HG03457 (cell line): Measurements from ENCODE around the gene COPS9.
A peak's percentile ranks its signal among the peaks of the same experiment; 100 is the strongest.

Experiments
- ATAC-seq: cut with Tn5 transposase; IDR thresholded peaks from one replicate; pipeline ENCODE4 v1.9.1; 2021; ENCODE audit warnings: moderate number of reproducible peaks; ENCODE audit not compliant: unreplicated experiment

COPS9 gene

DNA sequence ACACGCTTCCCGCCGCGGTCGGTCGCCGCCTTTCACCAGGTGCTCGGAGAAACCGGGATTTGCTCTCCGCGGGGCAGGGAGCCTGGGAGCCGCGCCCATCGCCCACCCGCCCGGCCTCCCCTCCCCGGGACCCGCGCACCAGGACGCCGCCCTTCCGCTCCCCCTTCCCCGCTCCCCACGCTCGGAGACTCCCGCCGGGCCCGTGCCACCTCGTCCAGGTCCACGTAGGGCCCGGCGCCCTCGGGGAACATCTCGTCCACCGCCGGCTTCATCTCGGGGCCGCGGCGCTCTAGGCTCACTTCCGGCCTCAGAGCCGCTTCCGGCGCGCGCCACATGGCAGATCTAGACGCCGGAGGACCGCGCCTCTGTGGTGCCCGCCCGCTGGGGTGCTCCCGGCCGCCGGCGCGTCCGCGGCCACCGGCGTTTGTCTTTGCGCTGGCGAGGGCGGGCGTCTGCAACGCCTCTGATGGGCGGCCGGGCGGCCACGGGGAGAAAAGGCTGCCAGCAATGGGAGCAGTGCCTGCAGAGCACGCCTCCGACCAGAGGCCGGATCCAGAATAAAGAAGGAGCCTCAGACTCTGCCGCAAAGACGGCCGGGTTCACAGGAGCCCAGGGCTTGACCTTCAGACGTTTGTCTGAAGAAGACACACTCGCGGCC, at the start of gene COPS9:
TSS of gene COPS9 (minus strand) at position 293 of the 658 bp plus-strand sequence. CDS start at position 272, 21 bp downstream.
- peak; percentile 96 for ATAC-seq

DNA sequence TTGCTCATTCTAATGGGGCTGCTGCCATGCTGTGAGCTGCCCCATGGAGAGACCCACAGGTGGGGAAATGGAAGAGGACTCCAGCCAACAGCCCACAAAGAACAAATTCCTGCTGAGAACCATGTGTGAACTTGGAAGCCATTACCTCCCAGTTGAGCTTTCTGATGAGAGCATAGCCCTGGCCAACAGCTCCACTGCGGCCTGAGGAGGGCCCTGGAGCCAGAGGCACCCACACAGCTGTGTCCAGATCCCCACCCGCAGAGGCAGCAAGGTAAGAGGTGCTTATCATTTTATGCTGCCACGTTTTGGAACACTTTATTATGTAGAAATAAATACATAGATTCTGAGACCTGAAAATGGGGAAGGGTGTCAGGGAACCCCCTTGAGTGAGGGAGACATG, 48.6 kb upstream of the COPS9 start:
- ATAC-seq: no peak

DNA sequence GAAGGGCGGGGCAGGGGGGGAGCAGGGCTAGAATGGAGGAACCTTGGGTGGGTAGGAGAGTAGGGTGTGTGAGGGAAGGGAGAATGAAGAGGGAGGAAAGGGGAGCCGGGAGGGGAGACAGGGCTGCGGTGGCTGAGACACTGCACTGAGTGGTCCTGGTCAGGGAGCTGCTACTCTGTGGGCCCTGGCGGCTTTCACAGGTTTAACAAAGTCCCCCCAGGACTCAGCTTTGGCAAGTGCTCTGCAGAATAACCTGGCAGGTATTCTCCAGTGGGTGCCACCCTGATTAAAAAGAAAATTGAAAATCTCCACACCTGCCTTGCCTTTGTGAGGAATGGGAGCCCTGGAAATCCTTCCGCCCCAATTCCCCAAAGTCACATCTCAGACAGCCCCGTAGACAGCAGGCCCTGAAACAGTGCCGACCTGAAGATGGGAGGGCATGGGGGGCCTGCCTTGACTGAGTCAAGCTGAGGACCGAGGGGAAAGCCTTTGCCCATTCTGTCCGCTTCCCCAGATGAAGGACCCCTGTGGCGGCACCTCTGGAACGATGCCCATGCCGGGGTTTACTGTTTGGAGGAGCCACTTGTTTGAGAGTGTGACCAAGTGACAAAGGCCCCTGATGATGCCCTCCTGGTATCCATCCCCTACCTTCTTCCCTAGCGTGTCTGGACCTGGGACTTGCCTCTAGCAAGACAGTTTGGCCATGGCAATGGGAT, 47.9 kb upstream of the COPS9 start:
- ATAC-seq: no peak

DNA sequence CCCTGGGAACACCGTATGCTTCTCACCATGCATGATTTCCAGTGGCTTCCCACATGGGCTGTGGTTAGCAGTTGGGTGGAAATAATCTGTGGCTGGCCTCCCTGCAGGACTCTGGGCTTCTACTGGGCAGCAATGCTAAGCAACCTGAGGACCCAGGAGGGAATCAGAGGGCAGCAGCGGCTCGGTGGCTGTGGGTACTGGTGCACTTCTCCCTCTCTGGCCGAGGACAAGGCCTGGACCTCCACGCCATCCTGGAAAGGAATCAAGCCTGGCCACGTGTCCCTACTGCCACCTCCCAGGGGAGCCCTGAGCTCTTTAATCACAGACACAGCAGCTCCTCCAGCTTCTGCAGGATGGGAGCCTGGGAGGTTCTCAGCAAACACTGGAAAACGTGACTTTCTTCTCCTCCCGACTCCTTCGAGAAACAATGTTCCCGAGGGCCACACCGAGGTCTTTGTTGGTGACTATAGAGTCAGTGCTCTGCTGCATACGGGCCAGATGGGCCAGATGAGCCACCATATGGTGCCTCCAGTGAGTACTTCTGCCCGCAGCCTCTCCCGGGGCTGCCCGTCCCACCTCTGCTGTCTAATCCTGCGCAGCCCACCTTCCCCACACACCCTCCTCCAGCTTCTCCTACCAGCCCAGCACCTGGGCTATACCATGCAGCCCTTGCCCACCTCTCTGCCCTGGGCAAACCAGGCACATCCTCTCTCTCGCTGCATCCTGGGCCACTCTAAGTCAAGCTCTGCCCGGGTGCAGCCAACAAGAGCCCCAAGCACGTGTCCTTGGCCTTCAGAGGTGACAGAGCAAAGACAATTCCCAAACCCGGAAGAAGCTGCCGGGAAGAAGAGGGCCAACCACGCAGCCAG, 47.1 kb upstream of the COPS9 start:
- no peak for ATAC-seq

DNA sequence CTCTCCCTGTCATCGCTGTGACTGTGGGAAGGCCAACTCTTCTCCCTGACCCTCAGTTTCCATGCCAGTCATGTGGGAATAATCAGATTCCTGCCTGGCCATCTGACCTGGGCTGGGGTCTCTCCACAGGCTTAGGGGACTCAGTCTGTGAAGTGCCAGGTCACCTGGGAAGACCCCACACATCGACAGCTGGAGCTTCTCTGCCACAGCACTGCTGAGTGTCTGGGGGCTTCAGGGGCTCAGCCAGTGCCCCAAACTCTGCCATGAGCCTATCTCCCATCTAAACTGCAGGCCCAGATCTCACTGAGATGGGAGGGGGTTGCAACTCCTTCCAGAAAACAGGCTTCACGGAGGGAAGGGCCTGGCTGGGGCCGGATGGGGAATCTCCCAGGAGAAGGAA, 46.4 kb upstream of the COPS9 start:
- no peak for ATAC-seq

DNA sequence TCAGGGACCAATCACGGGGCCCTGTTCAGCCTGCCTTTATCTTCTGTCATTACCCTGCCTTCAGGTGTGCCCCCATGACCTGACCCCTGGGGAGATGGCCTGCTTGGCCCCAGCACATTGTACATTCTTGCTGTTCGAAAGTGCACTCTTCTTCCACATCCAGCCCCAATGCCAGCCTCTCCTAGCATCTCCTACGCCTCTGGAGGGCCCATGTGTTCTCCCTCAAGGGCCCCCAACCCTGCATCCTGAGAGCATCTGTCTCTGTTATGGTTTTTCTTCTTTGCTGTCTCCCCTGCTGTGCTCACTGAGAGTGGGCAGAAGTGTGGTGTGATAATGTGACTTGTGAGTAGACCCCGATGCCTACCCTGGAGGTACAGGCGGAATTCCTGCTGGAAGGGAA, 45.9 kb upstream of the COPS9 start:
- ATAC-seq: no peak

DNA sequence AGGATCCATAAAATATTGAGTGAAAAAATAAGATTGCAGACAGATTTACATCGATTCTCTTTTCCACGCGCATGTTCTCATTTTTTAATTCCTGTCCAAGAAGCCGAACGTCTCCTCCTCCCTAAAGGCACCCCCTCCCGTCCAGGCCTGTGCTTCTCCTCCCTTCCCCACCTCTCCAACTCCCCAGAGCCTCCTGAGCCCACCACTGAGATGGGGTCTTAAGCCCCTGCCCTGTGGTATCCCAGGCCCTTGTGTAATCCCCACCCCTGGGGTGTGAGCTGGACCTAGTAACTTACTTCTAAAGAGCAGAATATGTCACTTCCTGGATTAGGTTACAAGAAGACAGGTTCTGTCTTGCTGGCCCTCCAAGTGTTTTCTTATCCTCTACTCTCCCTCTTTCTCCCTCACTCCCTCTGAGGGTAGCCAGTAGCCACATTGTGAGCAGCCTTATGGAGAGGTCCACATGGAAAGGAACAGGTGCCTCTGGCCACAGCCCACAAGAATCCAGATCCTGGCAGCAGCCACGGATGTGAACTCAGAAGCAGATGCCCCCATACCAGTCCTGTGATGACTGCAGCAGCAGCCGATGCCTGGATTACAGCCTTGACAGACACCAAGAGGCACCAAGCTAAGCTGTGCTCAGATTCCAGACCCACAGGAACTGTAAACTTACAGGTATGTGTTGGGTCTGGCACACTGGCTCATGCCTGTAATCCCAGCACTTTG, 44.0 kb upstream of the COPS9 start:
- no peak for ATAC-seq

DNA sequence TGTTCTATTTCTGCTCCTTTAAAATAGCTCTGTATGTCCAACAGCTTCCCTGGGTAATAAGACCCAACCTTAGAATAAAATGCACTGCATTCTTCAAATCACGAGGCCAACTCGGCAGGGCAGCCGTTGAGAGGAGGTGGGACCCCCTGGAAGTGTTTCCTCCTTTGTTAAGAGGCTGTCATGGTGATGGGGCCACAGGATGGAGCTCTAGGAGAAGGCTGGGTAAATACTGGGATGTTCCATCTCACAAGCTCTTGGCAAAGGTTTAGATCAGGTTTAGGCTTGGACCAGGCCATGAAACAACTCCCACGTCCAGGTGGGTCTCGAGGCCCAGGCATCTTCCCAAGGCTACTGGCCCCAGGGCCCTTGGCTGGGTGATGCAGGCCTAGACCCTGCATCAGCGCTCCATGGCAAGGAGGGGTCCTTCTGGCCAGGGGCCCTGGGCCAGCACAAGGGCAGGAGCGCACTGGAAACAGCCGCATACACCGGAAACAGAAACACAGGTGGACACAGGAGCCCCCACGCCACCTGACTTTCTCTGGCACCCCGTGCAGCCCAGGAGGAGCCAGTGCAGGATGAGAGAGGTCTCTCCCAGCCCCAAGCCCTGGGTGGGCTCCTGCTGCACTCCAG, 43.2 kb upstream of the COPS9 start:
- ATAC-seq: no peak

DNA sequence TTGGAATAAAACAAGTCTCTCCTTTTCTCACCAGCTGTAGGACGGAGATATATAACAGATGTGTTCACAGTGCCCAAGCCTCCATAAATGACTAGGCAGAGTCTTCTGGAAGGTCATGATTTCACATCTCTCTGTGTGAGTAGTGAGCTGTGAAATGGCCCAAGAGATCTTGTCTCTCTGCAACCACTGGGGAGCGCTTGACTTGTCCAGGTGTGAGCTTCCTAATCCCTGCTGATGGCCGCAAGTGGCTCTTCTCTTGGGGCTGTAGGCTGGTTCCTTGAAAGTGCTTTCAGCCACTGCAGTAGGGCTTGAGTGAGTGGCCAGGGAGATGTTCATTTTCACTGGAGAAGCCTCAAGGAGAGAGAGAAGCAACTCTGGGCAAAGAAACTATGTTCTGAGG, 42.5 kb upstream of the COPS9 start:
- no peak for ATAC-seq

DNA sequence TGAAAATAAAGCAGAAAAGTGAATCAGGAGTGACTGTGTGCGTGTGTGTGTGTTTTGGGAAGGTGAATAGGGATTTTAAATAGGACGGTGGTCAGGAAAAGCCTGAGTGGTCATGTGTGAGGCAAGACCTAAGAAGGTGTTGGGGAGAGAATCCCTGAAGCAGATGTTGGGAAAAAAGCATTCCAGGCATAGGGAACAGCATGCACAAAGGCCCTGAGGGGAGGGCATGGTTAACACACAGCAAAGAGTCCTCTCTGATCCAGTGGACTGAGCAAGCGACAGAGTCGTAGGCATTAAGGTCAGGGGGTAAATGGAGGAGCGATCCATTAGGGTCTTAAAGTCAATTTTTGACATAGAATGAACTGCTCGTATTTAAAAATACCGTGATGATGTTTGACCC, 38.4 kb upstream of the COPS9 start:
- ATAC-seq: no peak

DNA sequence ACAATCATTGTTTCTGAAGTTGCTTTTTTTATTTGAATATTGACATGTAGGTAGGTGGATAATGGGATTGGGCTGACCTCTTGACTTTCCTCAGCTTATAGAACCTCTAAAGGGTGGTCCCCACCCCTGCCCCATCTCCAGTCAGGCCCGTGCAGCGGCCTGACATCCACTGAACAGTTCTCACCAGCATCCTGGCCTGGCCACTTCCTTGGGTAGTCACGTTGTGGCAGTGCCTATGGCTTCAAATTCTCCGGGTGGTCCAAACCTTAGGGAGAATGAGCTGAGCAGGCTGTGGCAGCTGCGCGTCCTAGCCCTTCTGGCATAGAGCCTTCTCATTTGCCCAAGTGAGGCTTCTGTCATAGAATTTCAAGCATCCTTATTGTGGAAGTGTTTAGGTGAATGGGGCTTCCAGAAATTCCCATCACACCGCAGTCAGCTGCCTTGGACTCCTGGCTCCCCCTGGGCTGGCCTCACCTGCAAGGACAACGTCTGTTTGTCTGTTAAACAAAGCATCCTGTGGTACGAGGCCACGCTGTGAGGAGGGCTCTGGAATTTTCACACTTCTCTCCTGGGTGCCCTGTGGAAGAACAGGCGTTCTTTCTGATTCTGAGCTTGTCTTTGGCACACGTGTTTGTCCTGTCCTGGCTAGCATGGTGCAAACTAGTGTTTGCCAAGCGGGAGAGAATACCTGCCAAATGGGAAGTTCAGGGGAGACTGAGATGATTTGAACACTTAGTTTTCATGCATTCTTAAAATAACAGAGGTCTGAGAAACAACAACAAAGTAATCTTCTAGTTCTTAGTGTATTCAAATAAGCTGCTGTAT, 36.2 kb upstream of the COPS9 start:
- no peak for ATAC-seq

DNA sequence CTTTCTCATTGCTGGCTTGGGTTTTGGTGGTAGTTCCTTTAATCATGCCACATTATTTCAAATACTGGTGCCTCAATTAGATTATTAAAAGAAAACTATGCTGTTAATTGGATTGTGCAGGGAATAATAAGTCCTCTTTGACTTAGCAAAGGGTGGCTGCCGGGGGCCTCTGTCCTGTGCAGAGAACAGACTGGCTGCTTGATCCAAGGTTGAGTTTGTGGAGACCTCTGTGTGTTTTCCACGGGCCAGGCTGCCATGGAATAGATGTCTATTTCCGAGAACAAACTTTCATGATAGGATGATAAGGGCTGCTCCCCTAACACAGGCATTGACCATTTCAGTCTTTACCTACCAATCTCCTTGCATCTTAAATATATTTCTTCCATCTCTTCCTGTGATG, 34.8 kb upstream of the COPS9 start:
- no peak for ATAC-seq

DNA sequence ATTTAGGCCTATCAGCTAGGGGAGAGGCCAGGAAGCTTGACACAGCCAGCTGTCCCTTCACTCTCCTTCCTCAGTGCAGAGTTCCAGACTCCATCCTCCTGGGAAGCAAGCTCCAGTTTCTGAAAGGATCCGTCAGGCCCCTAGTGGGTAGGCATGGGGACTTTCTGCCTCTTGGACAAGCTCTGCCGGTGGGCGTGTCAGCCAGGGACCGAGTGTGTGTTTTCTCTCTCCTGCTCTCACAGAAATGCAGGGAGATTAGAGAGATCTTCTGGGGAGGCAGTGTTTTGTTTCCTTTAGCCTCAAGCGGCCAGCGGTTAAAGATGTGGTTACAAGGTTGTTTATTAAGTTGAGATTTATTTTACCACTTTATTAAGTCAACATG, 34.2 kb upstream of the COPS9 start:
- no peak for ATAC-seq

DNA sequence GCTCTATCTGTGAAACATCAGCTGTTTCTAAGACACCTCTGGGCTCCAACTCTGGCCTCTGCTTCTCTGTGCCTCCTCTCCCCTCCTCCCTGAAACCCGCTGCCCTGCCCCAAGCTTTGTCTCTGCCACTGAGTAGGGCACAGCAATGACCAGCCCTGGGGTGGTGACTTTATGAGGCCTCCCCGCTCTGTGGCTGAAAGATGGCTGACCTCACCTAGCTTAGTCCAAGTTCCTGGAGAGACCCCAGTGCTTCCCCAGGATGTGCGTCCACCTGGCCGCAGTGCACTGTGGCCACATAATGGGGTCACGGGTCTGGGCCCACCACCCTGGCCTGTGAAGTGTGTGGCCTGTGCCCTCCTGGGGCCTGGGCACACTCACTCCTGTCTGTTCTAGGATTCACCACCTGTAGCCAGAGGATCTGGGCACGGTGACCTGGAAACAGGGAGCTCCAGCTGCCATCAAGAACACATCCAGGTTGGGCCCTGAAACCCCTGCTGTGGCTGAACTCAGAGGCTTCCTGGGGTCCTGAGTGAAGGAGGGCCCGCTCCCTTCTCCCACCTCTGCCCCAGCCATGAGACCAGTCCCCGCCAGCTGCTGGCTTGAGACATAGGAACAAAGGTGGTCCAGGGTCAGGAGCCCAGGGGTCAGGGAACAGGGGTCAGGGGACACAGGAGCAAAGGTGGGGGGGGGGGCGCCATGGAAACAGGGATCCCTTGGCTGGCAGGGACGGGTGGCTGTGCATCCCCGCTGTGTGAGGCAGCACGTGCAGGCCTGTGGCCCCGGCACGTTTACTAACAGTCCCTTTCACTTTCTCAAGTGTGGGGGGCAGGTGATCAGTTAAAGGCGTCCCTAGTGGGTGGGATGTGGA, 33.6 kb upstream of the COPS9 start:
- ATAC-seq: no peak

DNA sequence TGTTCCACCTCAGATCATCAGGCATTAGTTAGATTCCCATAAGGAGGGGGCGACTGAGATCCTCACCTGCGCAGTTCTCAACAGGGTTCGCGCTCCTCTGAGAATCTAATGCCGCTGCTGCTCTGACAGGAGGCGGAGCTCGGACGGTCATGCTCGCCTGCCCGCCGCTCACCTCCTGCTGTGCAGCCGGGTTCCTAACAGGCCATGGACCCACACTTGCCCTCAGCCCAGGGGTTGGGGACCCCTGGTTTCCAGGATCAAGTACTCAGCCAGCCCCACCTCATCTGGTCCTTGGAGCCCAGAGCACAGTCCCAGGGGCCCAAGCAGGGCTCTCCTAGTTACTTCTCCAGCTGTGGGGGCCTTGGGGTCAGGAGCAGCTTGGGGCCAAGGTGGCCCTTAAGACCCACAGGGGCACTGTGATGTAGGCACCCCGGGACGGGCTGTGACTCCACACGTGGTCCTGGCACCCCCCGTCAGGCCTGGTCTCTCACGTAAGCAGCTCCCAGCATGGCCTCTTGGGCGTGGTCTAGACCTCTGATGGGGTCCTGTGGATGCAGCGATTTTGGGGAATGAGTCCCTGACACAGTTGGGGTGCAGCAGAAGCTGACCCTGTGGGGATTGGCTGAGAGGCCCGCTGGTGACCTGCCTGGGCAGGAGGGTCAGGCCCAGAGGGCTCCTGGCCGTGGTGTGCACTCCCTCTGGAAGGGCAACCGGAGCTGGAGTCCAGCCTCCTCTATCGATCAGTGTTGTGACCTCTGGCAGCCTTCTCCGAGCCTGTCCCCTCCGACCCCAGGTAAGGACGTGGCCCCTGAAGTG, 32.6 kb upstream of the COPS9 start:
- no peak for ATAC-seq

DNA sequence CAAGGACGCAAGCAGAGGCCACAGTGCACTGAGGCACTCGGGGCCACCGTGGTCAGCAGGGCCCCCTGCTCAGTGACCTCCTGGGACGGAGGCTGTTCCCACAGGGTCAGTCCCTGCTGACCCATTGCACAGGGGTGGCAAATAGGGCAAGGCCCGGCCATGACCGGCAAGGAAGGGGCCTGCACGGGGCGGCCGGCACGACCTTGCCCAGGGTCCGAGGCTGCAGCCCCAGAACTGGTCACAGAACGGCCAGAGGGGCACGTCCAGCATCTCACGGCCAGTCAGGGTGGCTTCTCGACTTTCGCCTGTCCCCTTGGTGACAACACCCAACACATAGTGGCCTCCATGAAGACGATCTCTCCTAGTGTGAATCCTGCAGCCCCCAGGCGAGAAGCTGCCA, 31.9 kb upstream of the COPS9 start:
- no peak for ATAC-seq

DNA sequence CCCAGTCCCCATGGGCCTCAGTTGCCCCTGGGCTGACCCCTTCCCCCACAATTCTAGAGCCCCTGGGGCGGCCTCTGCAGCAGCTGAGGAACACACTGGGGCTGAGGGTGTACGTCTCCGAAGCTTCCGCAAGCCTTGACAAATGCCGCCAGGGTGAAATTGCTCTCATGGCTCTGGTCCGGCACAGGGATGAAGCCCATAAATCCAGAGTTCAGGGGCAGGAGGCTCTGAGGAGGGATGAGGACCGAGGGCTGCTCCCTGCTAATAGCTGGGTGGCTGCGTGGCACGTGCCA, 31.4 kb upstream of the COPS9 start:
- no peak for ATAC-seq
